Measurements from ENCODE around the gene RNF167.

Gene RNF167

GRCh38 chr17:4940555-4941318, 669 bp downstream of the RNF167 start:
- DNase-seq, result no peak

GRCh38 chr17:4941319-4941610, 1.2 kb downstream of the RNF167 start:
- no peak for DNase-seq

GRCh38 chr17:4942760-4943508, 2.9 kb downstream of the RNF167 start:
- DNase-seq, result no peak

GRCh38 chr17:4944163-4944553, 4.1 kb downstream of the RNF167 start:
- DNase-seq, result no peak

- no peak for DNase-seq
Measured at GRCh38 chr17:4944554-4945175, 4.6 kb downstream of the RNF167 start.

GRCh38 chr17:4945176-4945943, 5.3 kb downstream of the RNF167 start:
- no peak for DNase-seq

GRCh38 chr17:4945944-4946280, 5.8 kb downstream of the RNF167 start:
- no peak for DNase-seq

- no peak for DNase-seq
Measured at GRCh38 chr17:4946312-4946976, 6.4 kb downstream of the RNF167 start.

GRCh38 chr17:4947010-4947410, 6.9 kb downstream of the RNF167 start:
- DNase-seq, result no peak

GRCh38 chr17:4947411-4948165, 7.5 kb downstream of the RNF167 start:
- DNase-seq, result peak; percentile 12

- peak; percentile 68 for DNase-seq
Measured at GRCh38 chr17:4948166-4948930, 8.3 kb downstream of the RNF167 start, which contains the start of gene PFN1. Gene PFN1, minus strand, starts transcription at chr17:4948530. Its CDS starts 136 bp downstream, at chr17:4948394.

- peak; percentile 68 for DNase-seq
Measured at GRCh38 chr17:4948931-4949320, 8.9 kb downstream of the RNF167 start.

- DNase-seq, result peak; percentile 28
Measured at GRCh38 chr17:4949321-4950074, 9.4 kb downstream of the RNF167 start.

- DNase-seq, result peak; percentile 22
Measured at GRCh38 chr17:4950075-4950745, 10.1 kb downstream of the RNF167 start.

GRCh38 chr17:4950746-4951204, 10.7 kb downstream of the RNF167 start, which contains the start of gene ENO3:
Gene ENO3, plus strand, starts transcription at chr17:4951119. Its CDS starts 711 bp downstream, at chr17:4951830.
- peak; percentile 54 for DNase-seq

GRCh38 chr17:4951486-4951885, 11.4 kb downstream of the RNF167 start:
- no peak for DNase-seq

GRCh38 chr17:4953451-4953961, 13.4 kb downstream of the RNF167 start:
- DNase-seq, result no peak

- no peak for DNase-seq
Measured at GRCh38 chr17:4955091-4955490, 15.0 kb downstream of the RNF167 start.

- DNase-seq, result no peak
Measured at GRCh38 chr17:4956493-4957061, 16.5 kb downstream of the RNF167 start.
